GM19463 (cell line): ENCODE measurements around the gene HEXA.

Experiments
- ATAC-seq: cut with Tn5 transposase; IDR thresholded peaks from one replicate; pipeline ENCODE4 v1.9.1; 2021; ENCODE audit warnings: mild to moderate bottlenecking, moderate library complexity; ENCODE audit not compliant: unreplicated experiment

The HEXA gene

DNA sequence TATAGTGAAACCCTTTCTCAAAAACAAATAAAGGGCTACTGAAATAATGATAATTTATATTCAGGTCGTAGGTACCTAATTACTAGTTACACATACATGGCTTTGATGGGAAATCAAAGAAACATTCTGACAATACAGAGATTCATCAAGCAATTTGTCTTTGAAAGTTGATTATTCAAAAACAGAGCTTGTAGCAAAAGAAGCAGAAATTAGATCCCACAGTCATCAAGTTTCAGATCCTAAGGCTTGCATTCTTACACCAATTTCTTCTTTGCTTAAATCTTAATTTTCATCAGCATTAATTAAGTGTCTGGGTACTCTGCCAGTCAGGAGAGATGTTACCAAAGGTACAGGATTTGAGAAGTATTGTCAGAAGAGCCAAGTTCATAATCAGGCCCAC is 1.5 kb upstream of the HEXA start:
- ATAC-seq = no peak

DNA sequence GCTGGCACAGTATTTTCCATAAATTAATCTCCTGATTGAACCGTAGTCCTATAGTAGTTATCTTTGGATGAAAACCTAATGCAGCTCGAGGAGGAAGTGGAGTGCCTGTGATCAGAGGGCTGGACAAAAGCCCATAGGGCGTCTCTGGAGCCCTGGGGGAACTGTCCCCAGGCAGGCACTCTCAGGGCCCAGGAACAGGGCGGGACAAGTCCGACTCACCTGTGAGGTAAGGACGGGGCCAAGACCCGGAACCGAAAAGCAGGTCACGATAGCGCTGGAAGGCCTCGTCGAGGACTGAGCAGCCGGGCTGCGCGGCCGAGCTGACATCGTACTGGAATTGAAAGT is 341 bp downstream of the HEXA start:
- ATAC-seq = peak; percentile 35

DNA sequence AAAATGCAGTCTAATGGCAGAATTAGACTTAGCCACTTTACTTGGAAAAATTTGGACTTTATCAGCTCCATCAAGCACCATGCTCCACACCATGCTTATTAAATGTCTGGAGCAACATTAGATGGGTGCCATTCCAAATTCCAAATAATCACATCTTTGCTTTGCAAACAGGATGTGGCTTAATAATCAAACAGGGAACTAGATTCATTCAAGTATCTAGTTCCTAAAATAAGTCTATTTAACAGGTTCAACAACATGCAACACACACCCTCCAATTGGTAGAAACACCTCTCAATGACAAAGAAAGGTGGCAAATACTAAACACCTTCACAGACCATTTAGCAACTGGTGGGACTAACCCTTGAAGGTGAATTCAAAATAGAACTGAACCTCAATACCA is 3.5 kb downstream of the HEXA start:
- no peak for ATAC-seq

DNA sequence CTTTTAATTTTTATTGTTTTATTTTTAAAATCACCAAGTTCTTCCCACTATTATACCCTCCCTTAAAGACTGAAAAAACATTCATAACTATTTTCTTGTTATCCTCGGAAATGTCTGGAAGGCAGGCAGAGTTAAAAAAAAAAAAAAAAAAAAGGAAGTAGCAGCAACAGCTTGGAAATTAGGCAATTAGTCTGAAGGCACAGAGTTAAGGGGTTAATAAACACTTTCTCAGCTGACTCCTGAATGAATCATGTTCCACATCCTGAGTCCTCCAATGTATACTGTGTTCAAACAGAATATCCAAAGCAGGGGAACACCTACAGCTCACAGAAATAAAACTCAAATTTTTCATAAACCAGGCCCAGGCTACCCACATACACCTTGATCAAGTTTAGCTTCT is 5.8 kb downstream of the HEXA start:
- no peak for ATAC-seq

DNA sequence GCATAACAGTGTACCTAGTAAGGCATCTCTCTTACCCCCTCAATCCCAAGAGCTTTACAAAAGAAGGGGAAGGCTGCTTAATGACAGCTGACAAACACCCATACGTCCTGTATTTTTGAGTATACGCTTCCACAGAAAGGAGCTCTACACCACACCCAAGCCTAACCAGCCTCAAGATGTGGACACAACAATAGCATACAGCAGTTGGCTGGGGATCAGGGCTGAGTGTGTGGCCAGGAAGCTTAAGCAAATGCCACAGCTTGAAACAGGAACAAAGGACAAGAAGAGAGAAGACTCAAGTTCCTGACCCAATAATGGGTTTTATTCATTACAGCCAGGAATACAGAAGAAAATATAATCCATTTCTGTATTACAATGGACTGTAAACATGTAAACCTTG is 6.9 kb downstream of the HEXA start:
- no peak for ATAC-seq

DNA sequence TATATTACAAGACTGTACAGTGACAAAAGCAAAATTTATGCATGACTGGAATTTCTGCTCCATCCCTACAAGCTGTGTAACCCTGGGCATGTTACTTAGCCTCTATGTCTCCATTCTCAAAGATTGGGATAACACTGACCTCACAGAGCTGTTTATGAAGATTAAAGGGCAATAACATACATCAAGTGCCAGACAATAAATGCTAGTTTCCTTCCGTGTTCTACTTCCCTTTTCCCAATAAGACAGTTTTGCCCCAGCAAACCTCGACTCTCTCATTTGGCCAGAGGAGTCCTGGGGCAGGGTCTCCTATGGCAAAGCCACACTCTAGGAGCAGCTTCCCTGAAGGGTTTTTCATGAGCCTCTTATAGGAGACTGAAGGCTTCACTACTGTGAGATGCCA is 7.5 kb downstream of the HEXA start:
- ATAC-seq = no peak

DNA sequence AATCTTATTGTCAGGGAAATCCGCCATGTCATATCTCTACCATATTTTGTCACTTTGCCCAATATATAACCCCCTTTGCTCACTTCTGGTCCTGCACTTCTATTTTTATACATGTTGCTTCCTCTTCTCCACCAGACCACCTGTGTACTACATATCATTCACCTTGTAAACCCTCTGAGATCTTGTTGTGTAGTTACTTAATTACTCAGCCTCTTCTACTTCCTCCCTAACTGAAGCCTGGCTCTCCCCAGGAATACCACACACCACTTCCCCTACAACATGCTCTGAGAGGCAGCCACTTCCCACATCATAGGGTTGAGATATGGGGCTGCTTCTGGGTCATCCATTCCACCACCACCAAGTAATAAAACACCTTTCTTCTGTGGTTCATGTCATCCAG is 10.0 kb downstream of the HEXA start:
- ATAC-seq = peak; percentile 85

DNA sequence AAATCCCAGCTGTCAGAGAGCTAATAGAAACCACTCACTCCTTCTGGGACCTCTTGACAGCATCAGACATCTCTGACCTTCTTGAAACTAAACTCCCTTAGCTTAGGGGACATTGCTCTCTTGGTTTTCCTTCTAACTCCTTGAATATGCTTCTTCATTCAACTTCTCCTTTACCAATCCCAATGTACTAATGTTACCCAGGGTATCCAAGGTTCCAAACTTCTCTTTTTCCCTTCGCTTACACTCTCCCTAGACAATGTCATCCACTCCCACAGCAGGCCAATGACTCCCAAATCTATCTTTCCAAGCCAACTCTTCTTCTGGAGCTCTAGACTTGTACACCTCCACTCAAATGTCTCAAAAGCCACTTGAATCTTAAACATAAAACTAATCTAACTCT is 14.6 kb downstream of the HEXA start:
- no peak for ATAC-seq

DNA sequence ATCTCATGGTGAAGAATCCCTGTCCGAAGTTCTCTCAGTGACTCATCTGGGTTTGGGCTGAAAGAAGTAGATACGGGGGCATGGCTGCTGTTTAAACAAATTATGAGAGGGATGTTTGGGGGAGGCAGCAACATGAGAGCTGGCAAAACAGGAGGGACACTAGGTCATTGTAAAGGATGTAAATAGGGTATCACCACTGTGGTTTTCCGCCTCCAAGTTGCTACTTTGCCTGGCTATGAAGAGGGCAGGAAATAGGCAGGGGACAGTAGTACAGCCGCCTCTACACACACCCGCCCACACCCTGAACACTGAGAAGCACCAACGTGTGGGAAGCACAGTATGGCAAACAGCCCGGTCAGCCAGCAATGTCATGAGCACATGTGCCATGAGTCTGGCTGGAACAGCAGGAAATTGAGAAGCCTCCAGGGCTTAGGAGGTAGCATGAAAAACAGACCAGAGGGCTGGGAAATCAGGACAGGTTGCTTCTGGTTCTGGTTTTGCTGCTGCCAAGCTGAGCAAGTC is 17.1 kb downstream of the HEXA start:
- no peak for ATAC-seq

DNA sequence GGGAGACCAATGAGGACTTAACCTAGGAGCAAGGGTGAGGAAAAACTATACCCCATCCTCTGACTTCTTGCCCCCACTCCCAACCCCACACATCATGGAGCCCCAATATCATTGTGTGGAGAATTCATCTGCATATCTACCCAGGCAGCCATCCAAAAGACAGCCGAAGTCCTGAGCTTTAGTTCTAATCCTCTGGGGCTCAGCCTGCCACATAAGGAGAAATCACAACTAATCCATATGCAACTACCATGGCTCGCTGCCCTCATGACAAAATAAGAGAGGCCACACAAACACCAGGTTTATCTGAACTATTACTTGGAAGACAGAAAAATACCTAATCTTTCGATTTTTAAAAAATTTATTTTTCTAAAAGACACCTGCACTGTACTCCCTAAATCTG is 17.7 kb downstream of the HEXA start:
- ATAC-seq = no peak

DNA sequence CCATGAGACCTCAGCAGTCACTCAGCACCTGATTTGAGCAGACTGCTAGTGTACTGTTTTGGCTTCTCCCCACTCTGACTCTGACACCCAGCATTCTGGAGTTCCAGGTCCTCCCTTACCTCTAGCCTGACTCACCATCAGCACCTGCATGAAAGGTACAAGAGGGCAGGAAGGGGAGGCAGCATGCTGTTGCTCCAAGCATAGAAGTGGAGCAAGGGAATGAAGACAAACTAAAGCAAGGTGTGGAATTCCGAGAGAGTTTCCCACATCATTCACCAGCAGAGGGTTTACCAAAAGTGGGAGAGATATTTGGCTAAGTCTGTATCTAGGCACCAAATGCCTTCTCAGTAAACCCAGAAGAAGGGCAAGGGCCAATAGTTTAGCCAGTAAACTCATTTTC is 21.3 kb downstream of the HEXA start:
- no peak for ATAC-seq

DNA sequence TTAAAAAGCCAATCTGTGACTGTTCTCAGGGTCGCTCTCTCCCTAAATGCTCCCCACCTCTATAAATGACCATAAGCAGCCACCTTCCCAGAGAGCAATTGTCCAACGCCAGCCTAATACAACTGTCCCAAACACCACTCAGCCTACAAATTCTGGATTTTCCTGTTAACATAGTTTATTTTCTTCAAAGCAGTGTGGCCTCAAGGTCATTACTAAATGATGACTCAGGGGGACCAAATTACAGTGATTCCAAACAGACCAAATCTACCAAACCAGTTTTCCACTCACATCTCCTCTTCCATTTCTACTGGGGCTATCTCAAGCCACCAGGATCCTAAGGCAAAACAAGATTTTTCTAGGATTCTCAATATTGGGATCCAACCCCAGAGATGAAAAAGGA is 22.5 kb downstream of the HEXA start:
- ATAC-seq = no peak

DNA sequence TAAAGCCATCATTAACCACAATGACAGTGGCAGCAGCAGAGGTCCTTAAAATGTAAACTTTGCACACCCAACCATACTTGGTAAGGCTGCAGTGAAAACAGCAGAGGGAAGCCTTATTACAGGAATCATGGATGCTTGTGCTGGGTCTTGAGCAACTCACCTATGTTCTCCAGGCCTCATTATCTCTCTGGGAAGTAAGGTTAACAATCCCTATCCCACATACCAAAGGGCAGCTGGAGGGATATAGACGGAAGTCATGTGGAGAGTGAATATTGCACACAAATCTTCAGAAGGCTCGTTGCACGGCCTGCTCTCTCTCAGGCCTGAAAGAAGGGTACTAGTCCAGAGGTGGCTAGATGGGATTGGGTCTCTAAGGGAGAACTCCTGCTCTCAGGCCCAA is 30.0 kb downstream of the HEXA start:
- ATAC-seq = no peak

DNA sequence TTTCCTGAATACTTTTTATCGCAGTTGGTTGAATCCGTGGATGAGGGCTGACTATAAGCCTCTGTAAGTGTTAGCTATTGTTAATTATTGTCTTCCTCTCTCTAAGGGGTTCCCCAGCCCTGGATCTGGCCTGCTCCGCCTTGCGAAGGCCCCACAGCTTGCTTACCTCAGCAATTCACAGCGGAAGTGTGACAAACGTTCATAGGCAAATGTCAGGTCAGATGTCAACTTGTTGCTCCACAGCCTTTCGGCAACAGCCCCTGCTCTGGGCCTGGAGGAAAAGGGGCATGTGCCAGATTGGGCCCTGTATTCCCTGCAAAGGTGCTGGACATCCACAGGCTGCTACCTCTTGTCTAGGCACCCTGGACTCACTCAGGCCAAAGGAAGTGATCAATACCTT is 30.5 kb downstream of the HEXA start:
- no peak for ATAC-seq

DNA sequence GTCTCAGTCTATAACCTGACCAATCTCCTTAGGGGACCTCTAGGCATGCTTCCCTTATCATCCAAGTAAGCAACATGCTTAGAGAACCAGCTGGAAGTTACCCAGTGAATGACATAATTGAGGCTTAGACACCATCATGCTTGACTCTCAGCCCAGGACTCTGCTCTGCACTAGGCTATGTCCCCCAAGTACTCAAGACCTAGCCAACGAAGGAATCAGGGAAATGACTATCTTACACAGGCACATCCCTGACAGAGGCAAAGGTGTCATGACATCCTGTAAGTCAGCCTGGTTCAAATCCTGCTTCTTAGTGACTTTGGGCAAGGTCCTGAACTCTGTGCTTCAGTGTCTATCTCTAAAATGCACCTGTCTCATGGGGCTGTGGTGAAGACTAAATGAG is 31.2 kb downstream of the HEXA start:
- no peak for ATAC-seq

DNA sequence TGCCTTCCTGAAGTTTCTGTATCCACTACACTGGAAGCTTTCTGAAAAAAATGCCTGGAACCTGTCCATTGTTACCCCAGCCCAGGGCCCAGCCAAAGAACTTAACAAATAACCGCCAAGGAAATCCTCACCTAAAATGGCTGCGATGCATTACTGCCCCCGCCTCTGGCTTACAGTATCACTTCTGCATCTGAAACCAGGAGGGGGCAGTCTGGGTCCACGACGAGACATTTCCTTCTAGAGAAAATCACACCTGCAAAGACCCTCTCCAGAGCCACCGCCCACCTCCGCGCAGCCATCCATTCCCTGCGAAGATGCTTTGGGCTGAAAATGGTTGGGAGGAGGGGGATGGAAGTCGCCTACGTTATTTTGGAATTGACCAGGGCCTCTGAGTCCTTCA is 33.4 kb downstream of the HEXA start:
- no peak for ATAC-seq

DNA sequence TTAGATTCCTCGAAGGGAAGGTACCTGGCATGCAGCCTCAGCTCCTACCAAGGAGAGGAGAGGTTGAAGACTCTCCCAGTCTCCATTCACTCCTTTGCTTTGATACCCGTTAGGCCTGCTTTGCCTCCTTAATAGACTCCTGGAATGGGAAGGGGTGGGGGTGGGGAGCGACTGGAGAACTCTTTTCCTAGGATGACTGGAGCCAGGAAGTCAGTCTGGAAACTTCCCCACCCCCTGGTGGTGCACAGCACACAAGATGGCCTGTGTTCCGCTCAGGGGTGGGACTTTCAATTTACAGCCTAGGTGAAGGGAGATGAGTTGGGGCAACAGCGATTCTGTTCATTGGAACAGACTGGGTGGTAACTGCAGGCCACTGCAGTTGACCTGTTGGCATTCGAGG is 34.5 kb downstream of the HEXA start:
- no peak for ATAC-seq

DNA sequence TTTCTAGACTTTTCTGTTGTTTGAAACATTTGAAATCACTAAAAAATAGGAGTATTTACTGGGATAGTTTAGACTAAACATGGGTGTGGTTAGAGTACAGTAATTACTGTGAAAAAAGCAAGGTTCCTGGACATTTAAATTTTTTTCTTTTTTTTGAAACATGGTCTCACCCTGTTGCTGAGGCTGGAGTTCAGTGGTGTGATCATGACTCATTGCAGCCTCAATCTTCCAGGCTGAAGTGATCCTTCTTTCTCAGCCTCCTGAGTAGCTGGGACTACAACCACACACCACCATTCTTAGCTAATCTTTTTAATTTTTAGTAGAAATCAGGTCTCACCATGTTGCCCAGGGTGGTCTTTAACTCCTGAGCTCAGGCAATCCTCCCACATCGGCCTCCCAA is 35.4 kb downstream of the HEXA start:
- ATAC-seq = no peak

DNA sequence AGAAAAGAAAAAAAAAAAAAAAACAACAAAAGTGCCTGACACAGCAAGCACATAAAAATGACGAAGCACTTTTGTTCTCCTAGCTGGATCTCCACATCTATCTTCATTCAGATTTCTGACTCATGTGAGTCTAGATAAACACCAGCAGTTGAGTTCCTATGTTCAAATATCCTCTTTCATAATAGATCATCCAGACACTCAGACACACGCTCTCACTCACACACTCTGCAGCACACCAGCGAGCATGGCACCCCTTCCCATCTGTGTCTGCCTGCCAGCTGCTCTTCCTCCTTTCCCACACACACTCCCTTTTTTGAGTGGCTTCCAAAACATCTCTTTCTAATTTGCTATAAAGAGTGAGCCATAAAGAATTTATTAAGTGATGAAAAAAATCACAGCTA is 36.0 kb downstream of the HEXA start:
- no peak for ATAC-seq

DNA sequence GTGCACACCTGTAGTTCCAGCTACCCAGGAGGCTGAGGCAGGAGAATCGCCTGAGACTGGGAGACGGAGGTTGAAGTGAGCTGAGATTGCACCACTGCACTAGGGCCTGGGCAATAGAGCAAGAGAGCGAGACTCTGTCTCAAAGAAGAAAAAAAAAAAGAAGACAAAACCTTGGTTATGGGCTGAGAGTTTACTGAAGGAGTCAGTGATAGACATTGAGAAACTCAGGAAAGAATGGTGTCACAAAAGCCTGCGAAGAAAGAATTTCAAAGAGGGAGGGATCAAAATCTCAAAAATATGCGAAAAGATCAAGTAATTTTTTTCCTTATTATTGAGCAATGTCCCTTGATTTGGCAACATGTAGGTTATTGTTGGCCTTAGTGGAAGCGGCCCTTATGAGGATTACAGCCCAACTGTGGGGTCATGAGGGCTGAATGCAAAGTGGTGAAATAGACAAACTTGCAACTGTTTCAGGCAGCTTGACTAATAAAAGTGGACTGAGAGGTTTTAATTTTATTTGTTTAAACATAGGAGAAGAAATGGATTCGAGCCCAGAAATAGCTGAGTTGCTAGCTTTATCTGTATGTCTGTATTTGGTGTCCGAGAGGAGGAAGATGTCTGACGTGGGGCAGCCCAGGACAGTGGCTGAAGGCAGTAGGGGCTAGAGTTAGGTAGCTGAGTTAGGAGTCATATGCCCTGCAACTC is 37.0 kb downstream of the HEXA start:
- ATAC-seq = no peak

DNA sequence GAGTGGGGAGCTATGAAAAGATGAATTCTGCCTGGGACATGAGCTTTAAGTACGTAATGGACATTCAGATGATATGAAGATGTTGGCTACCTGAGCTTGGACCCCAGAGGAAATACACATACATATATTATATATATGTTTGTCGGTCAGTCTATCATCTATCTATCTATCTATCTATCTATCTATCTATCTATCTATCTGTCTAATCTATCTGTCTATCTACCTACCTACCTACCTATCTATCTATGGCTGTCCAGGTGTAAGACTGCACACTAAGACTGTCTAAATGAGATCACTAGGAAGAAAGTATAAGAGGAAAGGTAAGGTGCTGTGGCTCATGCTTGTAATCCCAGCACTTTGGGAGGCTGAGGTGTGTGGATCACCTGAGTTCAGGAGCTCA is 37.7 kb downstream of the HEXA start:
- no peak for ATAC-seq

DNA sequence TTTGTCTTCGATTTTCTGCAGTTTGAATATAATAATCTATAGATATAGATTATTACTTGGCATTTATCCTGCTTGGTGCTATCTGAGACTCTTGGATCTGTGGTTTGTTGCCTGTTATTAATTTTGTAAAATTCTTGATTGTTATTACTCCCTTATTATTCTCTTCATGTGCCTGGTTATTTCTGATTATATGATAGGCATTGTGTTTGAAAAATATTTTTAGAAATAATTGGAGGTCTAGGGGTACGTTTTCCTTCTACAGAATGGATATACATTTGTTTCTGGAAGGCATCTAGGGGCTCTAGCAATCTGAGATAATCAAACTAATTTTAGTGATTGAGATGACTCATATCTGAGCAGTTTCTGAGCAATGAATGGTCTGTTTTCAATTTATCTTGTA is 41.0 kb downstream of the HEXA start:
- no peak for ATAC-seq

DNA sequence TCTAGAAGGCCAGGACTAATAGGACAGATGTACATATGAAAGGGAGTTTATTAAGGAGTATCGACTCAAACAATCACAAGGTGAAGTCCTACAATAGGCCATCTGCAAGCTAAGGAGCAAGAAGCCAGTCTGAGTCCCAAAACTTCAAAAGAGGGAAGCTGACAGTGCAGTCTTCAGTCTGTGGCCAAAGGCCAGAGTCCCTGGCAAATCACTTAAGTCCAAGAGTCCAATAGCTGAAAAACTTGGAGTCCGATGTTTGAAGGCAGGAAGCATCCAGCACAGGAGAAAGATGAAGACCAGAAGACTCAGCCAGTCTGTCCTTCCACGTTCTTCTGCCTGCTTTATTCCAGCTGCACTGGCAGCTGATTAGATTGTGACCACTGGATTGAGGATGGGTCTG is 44.8 kb downstream of the HEXA start:
- ATAC-seq = no peak
